ENCODE results near the gene PUS1.
"Not testable (repeated sequence)": the region's sequence is repeated elsewhere in the genome, so short reads cannot be mapped to it uniquely, and the experiment has no call there.

Gene PUS1

DNA sequence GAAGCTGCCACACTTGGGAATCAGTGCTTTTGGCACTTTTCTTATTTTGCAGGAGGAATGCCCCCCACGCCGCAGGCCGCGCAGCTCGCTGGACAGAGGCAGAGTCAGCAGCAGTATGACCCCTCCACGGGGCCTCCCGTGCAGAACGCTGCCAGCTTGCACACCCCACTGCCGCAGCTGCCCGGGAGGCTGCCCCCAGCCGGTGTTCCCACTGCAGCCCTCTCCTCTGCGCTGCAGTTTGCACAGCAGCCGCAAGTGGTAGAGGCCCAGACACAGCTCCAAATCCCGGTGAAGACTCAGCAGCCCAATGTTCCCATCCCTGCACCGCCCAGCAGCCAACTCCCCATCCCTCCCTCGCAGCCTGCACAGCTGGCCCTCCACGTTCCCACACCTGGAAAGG is 53.0 kb downstream of the PUS1 start:
- H3K27me3 ChIP-seq (ENCODE audit: insufficient read depth, low read depth, severe bottlenecking) = no peaks in the 10 kb centered on the region
- no peak for DNase-seq
- H3K4me3 ChIP-seq (ENCODE audit: low read depth, low read length) = no peak overlapping the region
- H3K36me3 ChIP-seq = peaks cover 59% of the 10 kb centered on the region
- no peak overlapping the region for H3K27ac ChIP-seq
- H3K9me3 ChIP-seq (ENCODE audit: severe bottlenecking) = no peaks in the 10 kb centered on the region
- TF ChIP-seq, protein P1, sequence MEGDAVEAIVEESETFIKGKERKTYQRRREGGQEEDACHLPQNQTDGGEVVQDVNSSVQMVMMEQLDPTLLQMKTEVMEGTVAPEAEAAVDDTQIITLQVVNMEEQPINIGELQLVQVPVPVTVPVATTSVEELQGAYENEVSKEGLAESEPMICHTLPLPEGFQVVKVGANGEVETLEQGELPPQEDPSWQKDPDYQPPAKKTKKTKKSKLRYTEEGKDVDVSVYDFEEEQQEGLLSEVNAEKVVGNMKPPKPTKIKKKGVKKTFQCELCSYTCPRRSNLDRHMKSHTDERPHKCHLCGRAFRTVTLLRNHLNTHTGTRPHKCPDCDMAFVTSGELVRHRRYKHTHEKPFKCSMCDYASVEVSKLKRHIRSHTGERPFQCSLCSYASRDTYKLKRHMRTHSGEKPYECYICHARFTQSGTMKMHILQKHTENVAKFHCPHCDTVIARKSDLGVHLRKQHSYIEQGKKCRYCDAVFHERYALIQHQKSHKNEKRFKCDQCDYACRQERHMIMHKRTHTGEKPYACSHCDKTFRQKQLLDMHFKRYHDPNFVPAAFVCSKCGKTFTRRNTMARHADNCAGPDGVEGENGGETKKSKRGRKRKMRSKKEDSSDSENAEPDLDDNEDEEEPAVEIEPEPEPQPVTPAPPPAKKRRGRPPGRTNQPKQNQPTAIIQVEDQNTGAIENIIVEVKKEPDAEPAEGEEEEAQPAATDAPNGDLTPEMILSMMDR (IDR thresholded peaks at IDR 0.05; ENCODE audit: low read depth, low read length) = no peak

- no peaks in the 10 kb centered on the region for H3K9me3 ChIP-seq (ENCODE audit: severe bottlenecking)
- H3K4me3 ChIP-seq (ENCODE audit: low read depth, low read length) = no peak overlapping the region
- H3K27ac ChIP-seq = no peak overlapping the region
- no peak for DNase-seq
- H3K36me3 ChIP-seq = peaks cover 64% of the 10 kb centered on the region
- TF ChIP-seq, protein P1 (IDR thresholded peaks at IDR 0.05; ENCODE audit: low read depth, low read length) = no peak
- H3K27me3 ChIP-seq (ENCODE audit: insufficient read depth, low read depth, severe bottlenecking) = no peaks in the 10 kb centered on the region
Observed at GRCh38 chr12:131983026-131983425, 54.0 kb downstream of the PUS1 start.

GRCh38 chr12:131983554-131983953 is 54.5 kb downstream of the PUS1 start:
- H3K36me3 ChIP-seq = peaks cover 69% of the 10 kb centered on the region
- H3K27ac ChIP-seq = no peak overlapping the region
- H3K27me3 ChIP-seq (ENCODE audit: insufficient read depth, low read depth, severe bottlenecking) = no peaks in the 10 kb centered on the region
- no peaks in the 10 kb centered on the region for H3K9me3 ChIP-seq (ENCODE audit: severe bottlenecking)
- TF ChIP-seq, protein P1 (IDR thresholded peaks at IDR 0.05; ENCODE audit: low read depth, low read length) = no peak
- DNase-seq = no peak
- H3K4me3 ChIP-seq (ENCODE audit: low read depth, low read length) = no peak overlapping the region

DNA sequence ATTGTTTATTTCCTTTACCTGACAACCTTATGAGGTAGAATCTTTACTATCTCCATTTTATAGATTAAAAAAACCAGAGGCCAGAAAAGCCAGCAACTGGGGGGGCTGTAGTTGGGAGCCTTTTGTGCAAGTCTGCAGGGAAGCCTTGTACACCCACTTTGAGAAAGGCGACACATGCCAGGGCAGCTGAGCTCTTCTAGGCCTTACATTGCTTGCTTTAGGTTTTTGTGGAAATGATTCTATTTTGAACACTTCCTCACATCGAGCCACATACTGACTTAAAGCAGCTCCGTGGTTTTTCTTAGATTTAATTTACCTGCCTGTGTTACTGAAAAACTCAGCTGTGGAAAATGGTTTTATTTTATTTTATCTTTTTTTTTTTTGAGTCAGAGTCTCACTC is 55.3 kb downstream of the PUS1 start:
- H3K9me3 ChIP-seq (ENCODE audit: severe bottlenecking) = no peaks in the 10 kb centered on the region
- peaks cover 72% of the 10 kb centered on the region for H3K36me3 ChIP-seq
- H3K27ac ChIP-seq = no peak overlapping the region
- no peak for DNase-seq
- no peak overlapping the region for H3K4me3 ChIP-seq (ENCODE audit: low read depth, low read length)
- TF ChIP-seq, protein P1 (IDR thresholded peaks at IDR 0.05; ENCODE audit: low read depth, low read length) = no peak
- H3K27me3 ChIP-seq (ENCODE audit: insufficient read depth, low read depth, severe bottlenecking) = no peaks in the 10 kb centered on the region

GRCh38 chr12:131985510-131985875 is 56.4 kb downstream of the PUS1 start:
- H3K36me3 ChIP-seq = peaks cover 73% of the 10 kb centered on the region
- H3K9me3 ChIP-seq (ENCODE audit: severe bottlenecking); DNase-seq; H3K27me3 ChIP-seq (ENCODE audit: insufficient read depth, low read depth, severe bottlenecking); H3K27ac ChIP-seq; H3K4me3 ChIP-seq (ENCODE audit: low read depth, low read length): not testable (repeated sequence)

DNA sequence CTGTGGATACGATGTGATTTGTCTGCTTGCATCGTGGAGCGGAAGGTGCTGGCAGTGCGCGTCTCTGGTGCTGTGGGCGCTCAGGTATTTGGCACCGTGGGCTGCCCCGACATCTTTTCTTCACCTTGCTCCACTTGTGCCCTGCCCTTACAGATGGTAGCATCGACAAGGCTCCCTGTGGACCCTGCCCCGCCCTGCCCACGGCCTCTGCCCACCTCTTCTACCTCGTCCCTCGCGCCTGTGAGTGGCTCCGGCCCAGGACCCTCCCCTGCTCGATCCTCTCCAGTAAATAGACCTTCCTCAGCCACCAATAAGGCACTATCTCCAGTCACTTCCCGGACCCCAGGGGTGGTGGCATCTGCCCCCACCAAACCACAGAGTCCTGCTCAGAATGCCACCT is 57.3 kb downstream of the PUS1 start:
- no peak for DNase-seq
- peaks cover 74% of the 10 kb centered on the region for H3K36me3 ChIP-seq
- no peaks in the 10 kb centered on the region for H3K27me3 ChIP-seq (ENCODE audit: insufficient read depth, low read depth, severe bottlenecking)
- no peaks in the 10 kb centered on the region for H3K9me3 ChIP-seq (ENCODE audit: severe bottlenecking)
- no peak overlapping the region for H3K27ac ChIP-seq
- TF ChIP-seq, protein P1 (IDR thresholded peaks at IDR 0.05; ENCODE audit: low read depth, low read length) = no peak
- no peak overlapping the region for H3K4me3 ChIP-seq (ENCODE audit: low read depth, low read length)
